ENCODE results near the gene CMSS1.

DNA sequence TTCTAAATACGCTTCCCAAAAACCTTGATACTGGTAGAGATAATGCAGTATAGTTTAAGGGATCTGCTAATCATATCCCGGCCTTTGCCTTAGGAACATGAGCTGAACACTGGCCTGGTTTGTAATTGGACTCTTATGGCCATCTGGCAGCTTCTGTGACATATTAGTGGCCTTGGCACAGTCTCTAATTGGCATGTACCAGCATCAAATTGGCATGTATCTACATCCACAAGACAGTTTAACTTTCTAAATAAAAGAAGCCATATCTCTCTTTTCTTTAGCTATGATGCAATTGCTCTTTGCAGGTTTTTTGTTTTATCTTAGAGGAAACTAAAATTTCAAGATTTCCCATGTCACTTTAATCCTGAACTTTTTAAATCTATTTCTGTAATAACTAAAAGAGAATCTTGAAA, 341.3 kb downstream of the CMSS1 start:
- TF ChIP-seq ESRRA (CRISPR knock-in tag; IDR thresholded peaks at IDR 0.05; ENCODE audit: borderline replicate concordance) (no peak), ATF3 (CRISPR knock-in tag; conservative IDR thresholded peaks at IDR 0.05) (no peak), CTCF (IDR thresholded peaks at IDR 0.05) (no peak), USF1 (CRISPR knock-in tag; IDR thresholded peaks at IDR 0.05) (no peak)
- TF ChIP-seq, protein P1, sequence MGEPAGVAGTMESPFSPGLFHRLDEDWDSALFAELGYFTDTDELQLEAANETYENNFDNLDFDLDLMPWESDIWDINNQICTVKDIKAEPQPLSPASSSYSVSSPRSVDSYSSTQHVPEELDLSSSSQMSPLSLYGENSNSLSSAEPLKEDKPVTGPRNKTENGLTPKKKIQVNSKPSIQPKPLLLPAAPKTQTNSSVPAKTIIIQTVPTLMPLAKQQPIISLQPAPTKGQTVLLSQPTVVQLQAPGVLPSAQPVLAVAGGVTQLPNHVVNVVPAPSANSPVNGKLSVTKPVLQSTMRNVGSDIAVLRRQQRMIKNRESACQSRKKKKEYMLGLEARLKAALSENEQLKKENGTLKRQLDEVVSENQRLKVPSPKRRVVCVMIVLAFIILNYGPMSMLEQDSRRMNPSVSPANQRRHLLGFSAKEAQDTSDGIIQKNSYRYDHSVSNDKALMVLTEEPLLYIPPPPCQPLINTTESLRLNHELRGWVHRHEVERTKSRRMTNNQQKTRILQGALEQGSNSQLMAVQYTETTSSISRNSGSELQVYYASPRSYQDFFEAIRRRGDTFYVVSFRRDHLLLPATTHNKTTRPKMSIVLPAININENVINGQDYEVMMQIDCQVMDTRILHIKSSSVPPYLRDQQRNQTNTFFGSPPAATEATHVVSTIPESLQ (CRISPR knock-in tag; IDR thresholded peaks at IDR 0.05) = no peak
